H9 (cell line): ENCODE data around the gene CDKL1. TPM values are rescaled to one million over a fixed set of nuclear protein-coding genes. Genes with fewer than 3 reads are reported as not detected.

Experiments
- DNase-seq: peaks from one replicate; pipeline ENCODE4 v3.0.0-alpha.2; 2017
- H2AFZ ChIP-seq: one replicate; pipeline ENCODE4 v1.6.1; 2013; ENCODE audit warnings: mild to moderate bottlenecking, low read length, control low read depth, moderate library complexity
- H2AK5ac ChIP-seq: 2 replicates; pipeline ENCODE4 v1.6.1; 2013; ENCODE audit warnings: low read length, control low read depth, mixed read lengths; ENCODE audit not compliant: insufficient read length
- H2BK120ac ChIP-seq: one replicate; pipeline ENCODE4 v1.6.1; 2013; ENCODE audit warnings: low read depth, mild to moderate bottlenecking, low read length, control low read depth, inconsistent platforms; ENCODE audit not compliant: poor library complexity, severe bottlenecking
- H2BK12ac ChIP-seq: 2 replicates; pipeline ENCODE4 v1.6.1; 2013; ENCODE audit warnings: low read length, control low read depth, mixed read lengths, low read depth; ENCODE audit not compliant: insufficient read length
- H2BK15ac ChIP-seq: 2 replicates; pipeline ENCODE4 v1.6.1; 2013; ENCODE audit warnings: low read depth, low read length, control low read depth
- H2BK20ac ChIP-seq: one replicate; pipeline ENCODE4 v1.6.1; 2013; ENCODE audit warnings: low read depth, mild to moderate bottlenecking, low read length, control low read depth, inconsistent platforms; ENCODE audit not compliant: poor library complexity, severe bottlenecking
- H2BK5ac ChIP-seq: 2 replicates; pipeline ENCODE4 v1.6.1; 2013; ENCODE audit warnings: low read length, control low read depth, mixed read lengths; ENCODE audit not compliant: insufficient read length
- H3K14ac ChIP-seq: 2 replicates; pipeline ENCODE4 v1.6.1; 2013; ENCODE audit warnings: low read length, control low read depth; ENCODE audit not compliant: insufficient read depth
- H3K18ac ChIP-seq: 2 replicates; pipeline ENCODE4 v1.6.1; 2013; ENCODE audit warnings: low read depth, mild to moderate bottlenecking, mixed read lengths, low read length, control low read depth; ENCODE audit not compliant: insufficient read length
- H3K23ac ChIP-seq: 2 replicates; pipeline ENCODE4 v1.6.1; 2013; ENCODE audit warnings: low read length, control low read depth, mixed read lengths, low read depth; ENCODE audit not compliant: insufficient read length
- H3K23me2 ChIP-seq: 2 replicates; pipeline ENCODE4 v1.6.1; 2013; ENCODE audit warnings: low read depth, mild to moderate bottlenecking, mixed read lengths, low read length, control low read depth; ENCODE audit not compliant: insufficient read length, poor library complexity, severe bottlenecking
- H3K27ac ChIP-seq: 2 replicates; pipeline ENCODE4 v1.5.1; 2013; ENCODE audit warnings: low read length, control low read depth, mixed read lengths, low read depth; ENCODE audit not compliant: insufficient read length
- H3K27me3 ChIP-seq: 2 replicates; pipeline ENCODE4 v1.6.1; 2013; ENCODE audit warnings: low read length, control low read depth, inconsistent platforms; ENCODE audit not compliant: insufficient read depth
- H3K4ac ChIP-seq: 2 replicates; pipeline ENCODE4 v1.6.1; 2013; ENCODE audit warnings: low read depth, mild to moderate bottlenecking, control low read depth, inconsistent platforms, low read length, moderate library complexity
- H3K4me1 ChIP-seq: 2 replicates; pipeline ENCODE4 v1.6.1; 2013; ENCODE audit warnings: low read length, control low read depth, inconsistent platforms; ENCODE audit not compliant: insufficient read depth
- H3K4me2 ChIP-seq: 2 replicates; pipeline ENCODE4 v1.6.1; 2013; ENCODE audit warnings: low read length, control low read depth, mixed read lengths; ENCODE audit not compliant: insufficient read length, insufficient read depth
- H3K56ac ChIP-seq: 2 replicates; pipeline ENCODE4 v1.6.1; 2013; ENCODE audit warnings: low read depth, mild to moderate bottlenecking, mixed read lengths, low read length, control low read depth; ENCODE audit not compliant: insufficient read length
- H3K79me1 ChIP-seq: 2 replicates; pipeline ENCODE4 v1.6.1; 2013; ENCODE audit warnings: low read depth, mild to moderate bottlenecking, moderate library complexity, low read length, control low read depth, inconsistent platforms; ENCODE audit not compliant: insufficient read depth, poor library complexity, severe bottlenecking
- H3K79me2 ChIP-seq: 2 replicates; pipeline ENCODE4 v1.6.1; 2013; ENCODE audit warnings: low read length, control low read depth, inconsistent platforms; ENCODE audit not compliant: insufficient read depth
- H3K9ac ChIP-seq: 2 replicates; pipeline ENCODE4 v1.6.1; 2013; ENCODE audit warnings: low read length, control low read depth, mixed read lengths; ENCODE audit not compliant: insufficient read length; ENCODE audit errors: extremely low read depth
- H3K9me3 ChIP-seq: one replicate; pipeline ENCODE4 v1.6.1; 2013; ENCODE audit warnings: low read depth, low read length, inconsistent platforms; ENCODE audit not compliant: control insufficient read depth
- H3T11ph ChIP-seq: one replicate; pipeline ENCODE4 v1.6.1; 2013; ENCODE audit warnings: mild to moderate bottlenecking, low read length, control low read depth, inconsistent platforms
- H4K20me1 ChIP-seq: one replicate; pipeline ENCODE4 v1.6.1; 2013; ENCODE audit not compliant: control insufficient read depth, insufficient read length, insufficient read depth
- H4K5ac ChIP-seq: 2 replicates; pipeline ENCODE4 v1.6.1; 2013; ENCODE audit warnings: low read depth, mild to moderate bottlenecking, mixed read lengths, low read length, control low read depth; ENCODE audit not compliant: insufficient read length
- H4K8ac ChIP-seq: replicated peaks from 2 replicates; pipeline ENCODE4 v1.6.1; 2013; ENCODE audit warnings: low read length, control low read depth, mixed read lengths, low read depth; ENCODE audit not compliant: insufficient read length
- H4K91ac ChIP-seq: 2 replicates; pipeline ENCODE4 v1.6.1; 2013; ENCODE audit warnings: low read depth, mild to moderate bottlenecking, moderate library complexity, mixed read lengths, low read length, control low read depth; ENCODE audit not compliant: insufficient read length
- H3K27ac Mint-ChIP-seq, 3 experiments: 2 replicates in 2 of 3; 3 replicates in 1 of 3; pipeline ENCODE4 v1.8.0; 2020 to 2021; ENCODE audit warnings: mixed read lengths in 3 of 3, mild to moderate bottlenecking in 1 of 3, moderate library complexity in 1 of 3
- H3K27me3 Mint-ChIP-seq: 2 replicates; pipeline ENCODE4 v1.8.0; 2021; ENCODE audit warnings: low read depth, mild to moderate bottlenecking, moderate library complexity, mixed read lengths
- H3K36me3 Mint-ChIP-seq, 3 experiments: 2 replicates in 2 of 3; 3 replicates in 1 of 3; pipeline ENCODE4 v1.8.0; 2020 to 2021; ENCODE audit warnings: low read depth in 3 of 3, mixed read lengths in 3 of 3; ENCODE audit not compliant: insufficient read depth in 1 of 3
- H3K4me1 Mint-ChIP-seq, 2 experiments: 2 replicates each; pipeline ENCODE4 v1.8.0; 2020; ENCODE audit warnings: mixed read lengths in 2 of 2
- H3K4me3 Mint-ChIP-seq, 2 experiments: 2 replicates in 1 of 2; 3 replicates in 1 of 2; pipeline ENCODE4 v1.8.0; 2020 to 2021; ENCODE audit warnings: mild to moderate bottlenecking in 2 of 2, mixed read lengths in 2 of 2, moderate library complexity in 1 of 2
- H3K9me3 Mint-ChIP-seq, 2 experiments: 2 replicates in 1 of 2; 3 replicates in 1 of 2; pipeline ENCODE4 v1.8.0; 2020; ENCODE audit warnings: mild to moderate bottlenecking in 2 of 2, mixed read lengths in 2 of 2, moderate library complexity in 1 of 2
- CTCF ChIP-seq: fragments of 200-600 bp; sonication (generic); conservative IDR thresholded peaks from 3 replicates; pipeline ENCODE4 v1.8.0; 2021; ENCODE audit warnings: antibody characterized with exemption, mild to moderate bottlenecking
- WGBS: extraction: QIAGEN DNeasy Blood & Tissue Kit; methylation state at CpG from one replicate; pipeline ENCODE4 v1.1.7; 2013; ENCODE audit warnings: missing lambda C conversion rate, low lambda C conversion rate, mixed read lengths; ENCODE audit not compliant: insufficient read length; ENCODE audit errors: extremely low coverage; 5-methylcytosine and 5-hydroxymethylcytosine counted together
- total RNA-seq: library from RNA; stranded (reverse); gene quantifications from 2 replicates; pipeline ENCODE4 v1.2.1, GENCODE V29; 2021

CDKL1 gene
- total RNA-seq, 1 experiment from 2014 or later: 0.72 TPM

GRCh38 chr14:50334211-50334610 is 62.5 kb downstream of the CDKL1 start:
- Mint-ChIP-seq H3K4me1 (peaks cover 25 to 33% of the 10 kb centered on the region in 2 experiments), H3K27me3 (no peaks in the 10 kb centered on the region), H3K27ac (peak overlapping the region in 2 of 3 experiments; percentile 71 to 80; a peak in 5 of 7 replicates), H3K36me3 (no peaks in the 10 kb centered on the region), H3K4me3 (no peak overlapping the region), H3K9me3 (no peaks in the 10 kb centered on the region)
- no peak overlapping the region for H2BK12ac ChIP-seq
- H3K56ac ChIP-seq: no peak overlapping the region
- no peaks in the 10 kb centered on the region for H4K20me1 ChIP-seq
- H3K18ac ChIP-seq: no peak overlapping the region
- H3K9ac ChIP-seq: no peak overlapping the region
- H2AFZ ChIP-seq: no peak overlapping the region
- no peak overlapping the region for H2BK15ac ChIP-seq
- no peak overlapping the region for H3K4ac ChIP-seq
- no peak for TF ChIP-seq CTCF
- H2AK5ac ChIP-seq: no peak overlapping the region
- no peak overlapping the region for H2BK120ac ChIP-seq
- H3K27ac ChIP-seq: no peak overlapping the region
- no peak overlapping the region for H4K91ac ChIP-seq
- H3K27me3 ChIP-seq: no peaks in the 10 kb centered on the region
- no peak overlapping the region for H4K5ac ChIP-seq
- H3K4me2 ChIP-seq: no peak overlapping the region
- H3K14ac ChIP-seq: no peak overlapping the region
- H3K23me2 ChIP-seq: no peaks in the 10 kb centered on the region
- no peaks in the 10 kb centered on the region for H3K9me3 ChIP-seq
- no peak overlapping the region for H3K23ac ChIP-seq
- no CpG with 5 or more reads among the region's 8 CpGs for WGBS
- no peak overlapping the region for H2BK20ac ChIP-seq
- H4K8ac ChIP-seq: no peak overlapping the region
- no peak overlapping the region for H2BK5ac ChIP-seq
- H3K79me2 ChIP-seq: no peaks in the 10 kb centered on the region
- H3T11ph ChIP-seq: no peak overlapping the region
- no peak for DNase-seq
- H3K4me1 ChIP-seq: peaks cover 8% of the 10 kb centered on the region; the same call in 1 of the 2 replicates
- H3K79me1 ChIP-seq: no peaks in the 10 kb centered on the region
